ENCODE measurements around the gene CYBA. TPM values are rescaled to one million over a fixed set of nuclear protein-coding genes. Genes with fewer than 3 reads are reported as not detected.
"Not testable (repeated sequence)": the region's sequence is repeated elsewhere in the genome, so short reads cannot be mapped to it uniquely, and the experiment has no call there.

Gene CYBA
- total RNA-seq, 4 donors from 2014 or later = 174 to 329 (median 245) TPM

GRCh38 chr16:88610080-88610479 lies 40.8 kb downstream of the CYBA start:
- DNase-seq (ENCODE audit: low spot score) (no peak), ATAC-seq (ENCODE audit: low FRiP score) (no peak)
- no peak for TF ChIP-seq CTCF (IDR thresholded peaks at IDR 0.05)

GRCh38 chr16:88609426-88609825 lies 41.4 kb downstream of the CYBA start:
- not testable (repeated sequence) for DNase-seq (ENCODE audit: low spot score)

GRCh38 chr16:88608076-88608475 lies 42.8 kb downstream of the CYBA start:
- ATAC-seq (ENCODE audit: low FRiP score) = no peak
- TF ChIP-seq CTCF (IDR thresholded peaks at IDR 0.05) = no peak
- DNase-seq (ENCODE audit: low spot score) = no peak

More at GRCh38 chr16:88609426-88609825, 41.4 kb downstream of the CYBA start:
- not testable (repeated sequence) for ATAC-seq (ENCODE audit: low FRiP score)

GRCh38 chr16:88606148-88606757 lies 44.6 kb downstream of the CYBA start:
- no peak for DNase-seq (ENCODE audit: low spot score)
- TF ChIP-seq CTCF (IDR thresholded peaks at IDR 0.05) = no peak
- no peak for ATAC-seq (ENCODE audit: low FRiP score)

- ATAC-seq (ENCODE audit: low FRiP score) = no peak
- TF ChIP-seq CTCF (IDR thresholded peaks at IDR 0.05) = no peak
- no peak for DNase-seq (ENCODE audit: low spot score)
These were observed 45.4 kb downstream of the CYBA start for GRCh38 chr16:88605186-88606147.

GRCh38 chr16:88602091-88602490 lies 48.8 kb downstream of the CYBA start:
- DNase-seq (ENCODE audit: low spot score) = no peak
- TF ChIP-seq CTCF (IDR thresholded peaks at IDR 0.05) = no peak
- ATAC-seq (ENCODE audit: low FRiP score) = no peak

- TF ChIP-seq CTCF (IDR thresholded peaks at IDR 0.05) = no peak
- ATAC-seq (ENCODE audit: low FRiP score) = no peak
These were observed 49.4 kb downstream of the CYBA start for GRCh38 chr16:88601313-88602036.

More at GRCh38 chr16:88601313-88602036, 49.4 kb downstream of the CYBA start:
- no peak for DNase-seq (ENCODE audit: low spot score)

Data from omental fat pad (tissue), 4 donors.